Ishikawa (cell line): ENCODE results near the gene SLC27A1.

Experiments used
- CEBPB ChIP-seq: IDR thresholded peaks from 2 replicates; pipeline ENCODE4 v1.6.1; 2012
- CREB1 ChIP-seq: IDR thresholded peaks from 2 replicates; pipeline ENCODE4 v1.6.1; 2012; ENCODE audit warnings: low read depth
- EGR1 ChIP-seq: IDR thresholded peaks from 2 replicates; pipeline ENCODE4 v1.6.1; 2012
- MAX ChIP-seq: IDR thresholded peaks from 2 replicates; pipeline ENCODE4 v1.6.1; 2012
- NFIC ChIP-seq: IDR thresholded peaks from 2 replicates; pipeline ENCODE4 v1.6.1; 2012
- TAF1 ChIP-seq: IDR thresholded peaks from 2 replicates; pipeline ENCODE4 v1.6.1; 2012; ENCODE audit warnings: low read depth, mild to moderate bottlenecking
- ZBTB7A ChIP-seq: IDR thresholded peaks from 2 replicates; pipeline ENCODE4 v1.6.1; 2012; ENCODE audit warnings: low read depth

- no peak for TF ChIP-seq MAX
- TF ChIP-seq EGR1 = no peak
- TF ChIP-seq CREB1 = no peak
- TF ChIP-seq ZBTB7A = no peak
- no peak for TF ChIP-seq CEBPB
- TF ChIP-seq NFIC = no peak
- no peak for TF ChIP-seq TAF1
These were observed 16.4 kb downstream of the SLC27A1 start for GRCh38 chr19:17486545-17487240.
